GM12891 (cell line): ENCODE data around the gene TBC1D8.
A peak's percentile ranks its signal among the peaks of the same experiment; 100 is the strongest.

Source experiments
- DNase-seq: peaks from one replicate; pipeline ENCODE4 v3.0.0; 2011; ENCODE audit warnings: low spot score; ENCODE audit not compliant: insufficient read length
- FAIRE-seq: peaks from 2 replicates; lab custom pipeline; 2011; peaks lifted over from hg19 to GRCh38; lab: Jason Lieb, UNC
- PAX5 ChIP-seq: IDR thresholded peaks from 2 replicates; pipeline ENCODE4 v1.6.1; 2011; ENCODE audit warnings: low read length, moderate library complexity, mild to moderate bottlenecking; ENCODE audit not compliant: insufficient read depth, severe bottlenecking
- POLR2A ChIP-seq: IDR thresholded peaks from 2 replicates; pipeline ENCODE4 v1.6.1; 2011; ENCODE audit warnings: low read depth, low read length, control low read depth
- POLR2AphosphoS5 ChIP-seq: IDR thresholded peaks from 2 replicates; pipeline ENCODE4 v1.6.1; 2011; ENCODE audit warnings: low read depth, low read length, control low read depth
- POU2F2 ChIP-seq: IDR thresholded peaks from 2 replicates; pipeline ENCODE4 v1.6.1; 2011; ENCODE audit warnings: low read depth, mild to moderate bottlenecking, control low read depth, low read length, moderate library complexity
- SPI1 ChIP-seq: IDR thresholded peaks from 2 replicates; pipeline ENCODE4 v1.6.1; 2011; ENCODE audit warnings: low read depth, low read length, control low read depth
- TAF1 ChIP-seq: IDR thresholded peaks from 2 replicates; pipeline ENCODE4 v1.6.1; 2011; ENCODE audit warnings: low read depth, low read length, control low read depth

Gene TBC1D8

DNA sequence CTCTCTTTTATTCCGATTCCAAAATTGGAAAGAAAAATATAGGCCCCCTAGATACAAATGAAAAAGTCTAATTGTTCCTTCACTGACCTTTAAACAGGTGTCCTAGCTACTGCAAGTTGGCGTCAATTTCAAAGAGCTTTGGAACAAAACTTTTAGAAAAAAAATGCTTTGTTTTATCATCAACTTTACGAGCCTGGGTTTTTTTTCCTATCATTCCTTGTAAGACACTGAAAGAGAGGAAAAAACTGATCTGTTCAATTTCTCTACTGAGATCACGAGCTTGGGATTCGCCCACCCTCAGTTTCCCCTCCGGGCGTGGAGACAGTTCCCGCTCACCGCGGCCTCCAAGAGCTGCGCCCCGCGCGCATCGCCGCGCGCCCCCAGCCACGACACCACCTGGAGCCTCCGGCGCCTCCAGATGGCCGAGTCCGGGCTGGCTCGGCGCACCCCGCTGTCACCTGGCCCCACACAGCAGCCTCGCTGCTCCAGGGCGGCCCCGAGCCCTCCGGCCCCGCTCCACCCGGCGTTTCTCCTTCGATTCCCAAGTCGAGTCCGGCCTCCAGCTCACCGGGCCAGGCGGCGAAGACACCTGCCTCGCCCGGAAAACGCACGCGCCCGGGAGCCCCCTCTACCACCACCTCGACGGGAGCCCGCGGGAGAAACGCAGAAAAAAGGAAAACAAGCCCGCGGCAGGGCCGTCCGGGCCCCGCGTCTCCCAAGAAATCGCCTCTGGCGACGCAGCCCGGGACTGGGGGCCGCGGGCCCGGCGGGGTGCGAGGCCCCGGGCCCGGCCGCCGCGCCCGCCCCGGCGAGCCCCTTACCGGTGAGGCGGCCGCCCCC lies 656 bp downstream of the TBC1D8 start:
- FAIRE-seq (peak; percentile 66), DNase-seq (peak; percentile 61)

DNA sequence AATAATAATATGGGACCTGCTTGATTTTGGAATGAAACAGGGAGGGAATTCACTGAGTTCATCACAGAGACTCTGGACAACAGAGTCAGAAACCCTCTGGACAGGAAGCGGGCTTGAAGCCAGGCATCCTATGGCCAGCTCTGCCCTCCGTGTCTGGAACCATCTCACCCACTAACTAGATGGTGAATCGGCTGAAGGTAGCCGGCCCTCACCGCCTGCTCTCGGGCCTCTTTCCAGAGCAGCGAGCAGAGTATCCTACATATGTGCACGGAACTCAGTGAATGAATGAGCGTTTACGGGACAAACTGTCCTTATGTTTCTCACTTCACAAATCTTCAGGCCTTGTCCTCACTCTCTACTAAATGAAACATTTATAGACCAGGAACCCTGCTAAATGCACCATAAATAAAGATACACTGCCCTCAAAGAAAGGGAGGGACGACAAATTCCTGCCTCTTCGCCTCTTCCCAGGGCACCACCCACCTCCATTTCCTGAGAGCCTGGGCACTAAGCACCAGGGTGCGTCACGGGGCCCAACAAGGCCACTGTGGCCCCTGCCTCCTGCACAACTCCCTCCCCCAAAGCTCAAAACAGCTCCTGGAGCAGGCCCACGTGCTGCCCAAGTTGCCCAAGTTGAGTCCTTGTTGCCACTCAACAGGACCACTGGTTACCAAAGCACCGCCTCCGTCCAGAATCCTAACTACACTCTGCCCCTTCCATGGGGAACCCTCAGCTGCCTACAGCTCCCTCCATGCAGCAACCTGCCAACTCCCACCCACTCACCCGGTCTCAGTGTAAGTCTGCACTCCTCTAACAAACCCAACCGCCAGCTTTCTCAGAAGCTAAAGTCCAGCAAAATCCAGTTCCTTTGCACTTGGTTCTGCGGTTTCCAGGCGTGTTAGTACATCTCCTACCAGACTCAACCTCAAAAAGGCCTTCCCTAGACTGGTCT lies 1.7 kb downstream of the TBC1D8 start:
- TF ChIP-seq POLR2AphosphoS5 (no peak), PAX5 (no peak), TAF1 (no peak), POLR2A (no peak), SPI1 (no peak)
- no peak for DNase-seq
- peak; percentile 52 for FAIRE-seq

More for the DNA sequence above, 656 bp downstream of the TBC1D8 start:
- TF ChIP-seq POLR2A, result no peak
- no peak for TF ChIP-seq SPI1
- no peak for TF ChIP-seq POU2F2
- no peak for TF ChIP-seq POLR2AphosphoS5
- no peak for TF ChIP-seq TAF1
- TF ChIP-seq PAX5, result no peak

DNA sequence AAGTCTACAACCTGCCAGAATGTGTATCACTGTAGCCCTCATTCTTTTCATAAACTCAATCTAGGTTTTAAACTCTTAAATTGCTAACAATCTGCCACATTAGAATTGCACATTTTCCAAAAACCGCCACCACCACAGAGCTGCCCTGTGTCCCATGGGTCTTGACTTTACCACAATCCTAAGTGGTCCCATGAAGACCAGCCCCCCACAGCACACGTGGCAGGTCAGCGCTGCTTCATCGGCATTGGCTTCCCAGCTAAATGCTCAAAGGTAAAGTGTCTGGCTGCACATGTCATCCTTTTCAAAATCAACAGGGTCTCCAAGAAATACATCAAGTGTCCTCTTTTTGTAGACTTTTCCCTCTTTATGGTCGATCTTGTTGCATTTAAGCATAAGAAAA lies 2.4 kb downstream of the TBC1D8 start:
- no peak for FAIRE-seq
- no peak for DNase-seq
- TF ChIP-seq PAX5 (no peak), POU2F2 (no peak), TAF1 (no peak), POLR2A (no peak), POLR2AphosphoS5 (no peak), SPI1 (no peak)

DNA sequence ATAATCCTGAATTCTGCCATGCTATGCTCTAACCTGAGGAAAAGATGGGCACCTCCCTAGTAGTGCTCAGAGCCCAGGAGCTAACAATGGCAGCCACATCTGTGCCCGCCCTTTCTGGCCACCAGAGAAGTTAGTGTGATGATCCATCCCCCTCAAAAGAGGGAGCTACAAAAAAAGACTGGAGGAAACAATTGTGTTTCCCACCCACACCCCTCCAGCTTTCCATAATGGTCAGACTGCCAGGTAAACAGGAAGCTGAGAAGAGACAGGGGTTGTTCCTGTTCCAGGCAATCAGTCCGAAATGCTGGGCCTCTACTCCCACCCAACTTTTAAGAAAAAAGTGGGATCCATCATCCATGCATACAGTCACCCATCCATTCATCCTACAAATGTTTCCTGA lies 3.2 kb downstream of the TBC1D8 start:
- TF ChIP-seq TAF1 (no peak), SPI1 (no peak), PAX5 (no peak), POLR2AphosphoS5 (no peak), POLR2A (no peak), POU2F2 (no peak)
- FAIRE-seq, result no peak
- no peak for DNase-seq

DNA sequence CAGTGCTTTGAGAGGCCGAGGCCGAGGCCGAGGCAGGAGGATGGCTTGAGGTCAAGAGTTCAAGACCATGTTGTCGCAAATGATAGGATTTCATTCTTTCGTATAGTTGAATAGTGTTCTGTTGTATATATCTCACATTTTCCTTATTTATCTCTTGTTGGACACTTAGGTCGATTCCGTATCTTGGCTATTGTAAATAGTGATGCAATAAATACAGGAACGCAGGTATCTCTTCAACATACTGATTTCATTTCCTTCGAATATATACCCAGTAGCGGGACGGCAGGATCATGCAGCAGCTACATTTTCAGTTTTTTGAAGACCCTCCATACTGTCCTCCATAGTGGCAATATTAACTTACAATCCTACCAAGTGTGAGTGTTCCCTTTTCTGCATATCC lies 4.1 kb downstream of the TBC1D8 start:
- no peak for DNase-seq
- FAIRE-seq, result no peak
- TF ChIP-seq TAF1 (no peak), POLR2AphosphoS5 (no peak), PAX5 (no peak), POLR2A (no peak), POU2F2 (no peak), SPI1 (no peak)

DNA sequence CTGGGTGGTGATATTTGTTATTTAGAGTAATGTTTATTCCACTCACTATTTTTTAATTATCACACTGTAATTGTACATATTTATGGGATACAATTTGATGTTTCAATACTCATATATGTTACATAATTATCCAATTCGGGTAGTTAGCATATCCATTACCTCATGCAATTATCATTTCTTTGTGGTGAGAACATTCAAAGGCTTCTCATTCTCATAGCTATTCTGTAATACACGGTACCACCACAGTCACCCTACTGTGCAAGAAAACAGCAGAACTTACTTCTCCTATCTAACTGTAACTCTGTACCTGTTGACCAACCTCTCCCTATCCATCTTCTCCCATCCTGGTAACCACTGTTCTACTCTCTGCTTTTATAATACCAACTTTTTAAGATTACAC lies 4.6 kb downstream of the TBC1D8 start:
- no peak for FAIRE-seq
- no peak for TF ChIP-seq POLR2AphosphoS5
- no peak for TF ChIP-seq POLR2A
- no peak for TF ChIP-seq SPI1
- no peak for TF ChIP-seq POU2F2
- no peak for TF ChIP-seq TAF1
- TF ChIP-seq PAX5, result no peak
- DNase-seq, result no peak

DNA sequence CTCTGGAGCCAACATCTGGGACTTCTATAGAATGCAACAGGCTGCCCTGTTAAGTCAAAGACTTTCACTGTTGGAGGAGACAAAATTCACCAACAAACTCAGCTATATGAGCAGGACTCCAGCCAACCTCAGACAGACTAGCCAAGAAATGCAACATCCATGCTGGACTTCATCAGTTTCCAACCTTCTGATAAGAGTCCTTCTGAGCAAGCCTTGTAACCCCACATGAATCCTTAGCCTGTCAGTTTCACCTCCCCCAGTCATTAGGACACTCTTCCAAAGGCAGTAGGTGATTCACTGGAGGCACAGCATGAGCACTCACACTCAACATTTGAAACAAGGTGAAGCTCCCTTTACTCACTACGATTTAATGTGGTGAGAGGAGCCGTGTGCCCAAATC lies 5.8 kb downstream of the TBC1D8 start:
- DNase-seq (no peak), FAIRE-seq (no peak)
- TF ChIP-seq POLR2A, result no peak

DNA sequence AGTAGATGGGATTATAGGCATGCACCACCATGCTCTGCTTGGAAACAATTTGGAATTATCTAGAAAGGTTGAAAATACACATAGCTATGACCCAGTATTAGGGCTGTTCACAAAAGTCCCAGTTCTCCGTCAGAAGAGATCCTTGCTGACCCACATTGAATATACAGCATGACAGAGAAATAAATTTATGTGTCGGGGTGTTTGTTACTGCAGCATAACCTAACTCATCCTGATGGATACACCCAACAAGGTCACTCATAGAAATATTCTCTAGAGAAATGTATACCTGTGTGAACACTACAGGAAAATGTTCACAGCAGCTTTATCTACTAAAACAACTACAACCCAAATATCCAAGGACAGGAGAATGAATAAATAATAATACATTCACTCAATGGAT lies 9.0 kb downstream of the TBC1D8 start:
- FAIRE-seq (no peak), DNase-seq (no peak)
- TF ChIP-seq TAF1, result no peak

DNA sequence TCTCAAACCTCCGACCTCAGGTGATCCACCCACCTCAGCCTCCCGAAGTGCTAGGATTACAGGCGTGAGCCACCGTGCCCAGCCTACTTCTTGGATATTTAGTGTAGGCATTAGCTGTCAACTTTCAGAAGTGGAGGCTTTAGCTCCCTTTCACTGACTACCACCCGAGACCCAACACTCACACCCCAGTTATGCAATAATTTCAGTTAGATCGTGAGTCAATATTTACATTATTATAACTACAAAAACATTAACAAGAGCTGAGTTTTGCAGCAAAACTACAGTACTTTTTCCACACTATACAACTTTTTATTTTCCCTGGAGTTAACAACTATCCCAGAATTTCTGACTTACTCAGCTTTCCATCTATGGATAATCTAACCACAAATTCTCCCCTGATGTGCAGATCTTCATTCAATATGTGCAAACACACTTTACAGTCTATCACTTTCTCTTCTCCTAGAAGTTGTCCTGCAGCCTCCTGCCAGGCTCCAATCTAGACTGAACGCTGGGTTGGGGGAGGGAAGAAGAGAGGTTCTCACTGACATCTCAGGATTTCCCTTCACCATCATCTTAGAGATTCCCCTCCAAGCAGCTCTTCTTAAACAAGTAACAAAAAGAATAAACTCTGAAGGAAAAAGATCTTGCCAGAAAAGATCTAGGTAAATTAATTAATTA lies 10.1 kb downstream of the TBC1D8 start:
- TF ChIP-seq POLR2AphosphoS5, result no peak
- TF ChIP-seq POLR2A, result no peak
- TF ChIP-seq TAF1, result no peak
- FAIRE-seq, result no peak

DNA sequence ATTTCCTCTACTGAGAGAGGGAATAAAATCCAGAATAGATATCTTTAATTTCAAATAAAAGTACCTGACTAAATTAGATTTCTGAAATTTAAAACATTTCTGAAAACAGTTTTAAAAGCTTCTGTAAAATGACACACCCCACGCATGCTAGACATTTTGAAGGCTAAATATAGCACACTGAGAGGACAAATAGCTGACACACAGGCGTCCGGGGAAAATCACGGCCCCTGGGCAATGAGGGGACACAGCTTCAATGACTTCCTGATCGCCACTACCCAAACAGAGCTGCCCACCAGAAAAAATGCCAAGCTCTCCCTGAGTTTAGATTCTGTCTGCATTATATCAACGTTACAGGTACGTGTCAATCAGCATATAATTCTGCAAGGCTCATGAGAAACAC lies 10.9 kb downstream of the TBC1D8 start:
- TF ChIP-seq PAX5 (no peak), SPI1 (no peak), POU2F2 (no peak), POLR2AphosphoS5 (no peak), POLR2A (no peak), TAF1 (no peak)

More for the DNA sequence above, 10.1 kb downstream of the TBC1D8 start:
- no peak for DNase-seq

More for the DNA sequence above, 10.9 kb downstream of the TBC1D8 start:
- FAIRE-seq, result no peak
- no peak for DNase-seq
